HL-60/S4 treated with retinoic acid at 250 ng/mL for 4 days and 3 days (cell line): Measurements from ENCODE around the gene TDRD1.

Source experiments
- in situ Hi-C: fragments of 300-500 bp; cut with MboI; formaldehyde crosslinking; loops from 2 replicates; pipeline ENCODE4 v1.7.0; 2022; ENCODE audit warnings: low sequenced_read_pairs

Gene TDRD1

GRCh38 chr10:114265392-114266053 is 86.4 kb downstream of the TDRD1 start:
- in situ Hi-C loops: no loop called here

- in situ Hi-C loops: no loop called here
Observed at GRCh38 chr10:114266521-114266920, 87.4 kb downstream of the TDRD1 start.

GRCh38 chr10:114271075-114271778 is 92.1 kb downstream of the TDRD1 start:
- in situ Hi-C loops: no loop called here

GRCh38 chr10:114271779-114272167 is 92.6 kb downstream of the TDRD1 start:
- in situ Hi-C loops: no loop called here

GRCh38 chr10:114272696-114273095 is 93.5 kb downstream of the TDRD1 start:
- in situ Hi-C loops: no loop called here

- in situ Hi-C loops: no loop called here
Observed at GRCh38 chr10:114273910-114274309, 94.8 kb downstream of the TDRD1 start.

- in situ Hi-C loops: no loop called here
Observed at GRCh38 chr10:114274616-114275453, 95.7 kb downstream of the TDRD1 start.

- in situ Hi-C loops: no loop called here
Observed at GRCh38 chr10:114276066-114276465, 96.9 kb downstream of the TDRD1 start.

GRCh38 chr10:114276671-114277070 is 97.5 kb downstream of the TDRD1 start:
- in situ Hi-C loops: no loop called here

- in situ Hi-C loops: no loop called here
Observed at GRCh38 chr10:114278140-114278883, 99.2 kb downstream of the TDRD1 start.

GRCh38 chr10:114278884-114279191 is 99.7 kb downstream of the TDRD1 start:
- in situ Hi-C loops: no loop called here

- in situ Hi-C loops: no loop called here
Observed at GRCh38 chr10:114279289-114279688, 100.1 kb downstream of the TDRD1 start.

- in situ Hi-C loops: no loop called here
Observed at GRCh38 chr10:114279901-114280644, 100.9 kb downstream of the TDRD1 start.

- in situ Hi-C loops: no loop called here
Observed at GRCh38 chr10:114281006-114281405, 101.9 kb downstream of the TDRD1 start.

- in situ Hi-C loops: no loop called here
Observed at GRCh38 chr10:114281461-114281860, 102.3 kb downstream of the TDRD1 start.
